Trophoblast cell (in vitro differentiated cells and primary cell): Measurements from ENCODE around the gene PPAT.
"Not testable (repeated sequence)": the region's sequence is repeated elsewhere in the genome, so short reads cannot be mapped to it uniquely, and the experiment has no call there.

ENCODE experiments used
- DNase-seq, 2 donors: peaks; one replicate each; pipeline ENCODE4 v3.0.0-alpha.2; 2016
- H2AFZ ChIP-seq: 2 replicates; pipeline ENCODE4 v1.6.1; 2013; ENCODE audit warnings: low read length, moderate library complexity, mild to moderate bottlenecking; ENCODE audit not compliant: insufficient read depth, poor library complexity
- H2AK5ac ChIP-seq: 2 replicates; pipeline ENCODE4 v1.6.1; 2013; ENCODE audit warnings: mild to moderate bottlenecking, low read length
- H2BK120ac ChIP-seq: 2 replicates; pipeline ENCODE4 v1.6.1; 2013; ENCODE audit warnings: low read length, mild to moderate bottlenecking, moderate library complexity; ENCODE audit not compliant: insufficient read depth, poor library complexity
- H2BK12ac ChIP-seq: 2 replicates; pipeline ENCODE4 v1.6.1; 2013; ENCODE audit warnings: mild to moderate bottlenecking, low read length, moderate library complexity
- H2BK5ac ChIP-seq: 2 replicates; pipeline ENCODE4 v1.6.1; 2013; ENCODE audit warnings: low read length, low read depth, moderate library complexity, mild to moderate bottlenecking; ENCODE audit not compliant: poor library complexity
- H3K14ac ChIP-seq: 2 replicates; pipeline ENCODE4 v1.6.1; 2013; ENCODE audit warnings: mild to moderate bottlenecking, low read length
- H3K18ac ChIP-seq: 2 replicates; pipeline ENCODE4 v1.6.1; 2013; ENCODE audit warnings: mild to moderate bottlenecking, low read length
- H3K23ac ChIP-seq: 2 replicates; pipeline ENCODE4 v1.6.1; 2013; ENCODE audit warnings: low read length
- H3K27ac ChIP-seq: 2 replicates; pipeline ENCODE4 v1.5.1; 2013; ENCODE audit warnings: low read depth, mild to moderate bottlenecking, inconsistent platforms, low read length, moderate library complexity
- H3K27me3 ChIP-seq: 2 replicates; pipeline ENCODE4 v1.6.1; 2013; ENCODE audit warnings: inconsistent platforms, mild to moderate bottlenecking, low read length, moderate library complexity; ENCODE audit not compliant: insufficient read depth
- H3K36me3 ChIP-seq, 2 experiments: 1 replicate in 1 of 2; 2 replicates in 1 of 2; pipeline ENCODE4 v1.6.1; 2013; ENCODE audit warnings: low read length in 2 of 2, mild to moderate bottlenecking in 2 of 2, moderate library complexity in 1 of 2; ENCODE audit not compliant: insufficient read depth in 2 of 2, control insufficient read depth in 1 of 2
- H3K4ac ChIP-seq: 2 replicates; pipeline ENCODE4 v1.6.1; 2013; ENCODE audit warnings: low read depth, mild to moderate bottlenecking, low read length, moderate library complexity
- H3K4me1 ChIP-seq, 2 experiments: 1 replicate in 1 of 2; 2 replicates in 1 of 2; pipeline ENCODE4 v1.6.1; 2013; ENCODE audit warnings: low read length in 2 of 2, mild to moderate bottlenecking in 2 of 2, moderate library complexity in 1 of 2; ENCODE audit not compliant: insufficient read depth in 2 of 2, control insufficient read depth in 1 of 2
- H3K4me2 ChIP-seq: 2 replicates; pipeline ENCODE4 v1.6.1; 2013; ENCODE audit warnings: inconsistent platforms, mild to moderate bottlenecking, low read length, moderate library complexity
- H3K4me3 ChIP-seq: 2 replicates; pipeline ENCODE4 v1.5.1; 2013; ENCODE audit warnings: mild to moderate bottlenecking, low read depth, low read length, inconsistent platforms
- H3K79me1 ChIP-seq: one replicate; pipeline ENCODE4 v1.6.1; 2013; ENCODE audit warnings: low read length
- H3K79me2 ChIP-seq: 2 replicates; pipeline ENCODE4 v1.6.1; 2013; ENCODE audit warnings: low read length, mild to moderate bottlenecking; ENCODE audit not compliant: control insufficient read depth, insufficient read depth, poor library complexity
- H3K9ac ChIP-seq: 2 replicates; pipeline ENCODE4 v1.6.1; 2013; ENCODE audit warnings: mild to moderate bottlenecking, low read length
- H3K9me3 ChIP-seq: 2 replicates; pipeline ENCODE4 v1.6.1; 2013; ENCODE audit warnings: low read depth, mild to moderate bottlenecking, control low read depth, inconsistent platforms, low read length; ENCODE audit not compliant: insufficient read depth
- H4K12ac ChIP-seq: 2 replicates; pipeline ENCODE4 v1.6.1; 2013; ENCODE audit warnings: low read depth, mild to moderate bottlenecking, low read length, moderate library complexity
- H4K8ac ChIP-seq: 2 replicates; pipeline ENCODE4 v1.6.1; 2013; ENCODE audit warnings: low read depth, mild to moderate bottlenecking, low read length, moderate library complexity
- H4K91ac ChIP-seq: one replicate; pipeline ENCODE4 v1.6.1; 2013; ENCODE audit warnings: low read depth, mild to moderate bottlenecking, low read length, moderate library complexity
- WGBS: extraction: QIAGEN DNeasy Blood & Tissue Kit; methylation state at CpG from one replicate; pipeline ENCODE4 v1.1.7; 2013; ENCODE audit warnings: missing lambda C conversion rate; ENCODE audit not compliant: insufficient read length, insufficient coverage; ENCODE audit errors: extremely low coverage; 5-methylcytosine and 5-hydroxymethylcytosine counted together

Gene PPAT

DNA sequence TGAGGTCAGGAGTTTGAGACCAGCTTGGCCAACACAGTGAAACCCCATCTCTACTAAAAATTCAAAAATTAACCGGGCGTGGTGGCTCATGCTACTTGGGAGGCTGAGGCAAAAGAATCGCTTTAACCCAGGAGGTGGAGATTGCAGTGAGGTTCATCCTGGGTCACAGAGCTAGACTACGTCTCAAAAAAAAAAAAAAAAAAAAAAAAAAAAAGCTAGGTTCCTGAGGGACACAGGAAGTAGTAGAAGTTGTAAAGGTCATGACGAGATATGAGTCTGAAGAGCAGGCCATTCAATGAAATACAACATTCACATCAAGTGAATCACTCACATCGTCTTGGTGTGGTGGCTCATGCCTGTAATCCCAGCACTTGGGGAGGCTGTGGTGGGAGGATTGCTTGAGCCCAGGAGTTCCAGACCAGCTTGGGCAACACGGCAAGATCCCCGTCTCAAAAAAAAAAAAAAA, 30.9 kb upstream of the PPAT start:
- not testable (repeated sequence) for H3K9me3 ChIP-seq, H4K12ac ChIP-seq, H2BK120ac ChIP-seq, H3K23ac ChIP-seq, H3K4me3 ChIP-seq, H2BK5ac ChIP-seq, H3K18ac ChIP-seq, H3K9ac ChIP-seq, H3K4ac ChIP-seq, H3K14ac ChIP-seq, H2BK12ac ChIP-seq, H3K27ac ChIP-seq, H3K79me1 ChIP-seq, H4K91ac ChIP-seq, H4K8ac ChIP-seq, H2AFZ ChIP-seq, H3K27me3 ChIP-seq, H2AK5ac ChIP-seq, H3K4me1 ChIP-seq, H3K79me2 ChIP-seq
- WGBS: no CpG with 5 or more reads among the region's 8 CpGs
- DNase-seq: peak; percentile 60 to 81
- Histone ChIP-seq H3K4me2 (peak overlapping the region; percentile 78), H3K36me3 (peaks cover 7 to 12% of the 10 kb centered on the region in 2 experiments)

DNA sequence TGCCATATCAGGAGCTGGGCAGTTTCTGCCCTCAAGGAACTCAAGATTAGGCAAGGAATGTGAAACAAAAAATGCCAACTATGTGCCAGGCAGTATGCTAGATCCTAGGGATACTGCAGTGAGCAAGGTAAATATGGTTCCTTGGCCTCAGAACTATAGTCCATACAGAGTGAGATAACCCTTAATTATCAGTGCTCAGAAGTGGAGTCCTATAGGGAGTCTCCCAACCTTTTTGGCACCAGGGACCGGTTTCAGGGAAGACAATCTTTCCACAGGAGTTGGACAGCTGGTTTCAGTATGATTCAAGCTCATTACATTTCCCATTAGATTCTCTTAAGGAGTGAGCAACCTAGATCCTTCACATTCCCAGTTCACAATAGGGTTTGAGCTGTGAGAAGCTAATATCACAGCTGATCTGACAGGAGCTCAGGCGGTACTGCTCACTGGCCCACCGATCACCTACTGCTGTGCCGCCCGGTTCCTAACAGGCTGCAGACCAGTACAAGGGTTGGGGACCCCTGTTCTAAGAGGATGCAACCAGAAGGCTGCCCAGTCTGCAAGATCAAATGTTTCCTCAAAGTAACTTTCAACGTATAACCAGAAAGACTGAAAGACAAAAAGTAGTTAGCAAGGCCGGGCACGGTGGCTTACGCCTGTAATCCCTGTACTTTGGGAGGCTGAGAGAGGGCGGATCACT, 30.3 kb upstream of the PPAT start:
- Histone ChIP-seq H3K36me3 (peaks cover 9 to 12% of the 10 kb centered on the region in 2 experiments), H3K9me3 (no peaks in the 10 kb centered on the region), H4K8ac (no peak overlapping the region), H3K18ac (no peak overlapping the region), H2AFZ (no peak overlapping the region), H2AK5ac (no peak overlapping the region), H3K4ac (peak overlapping the region; percentile 52), H3K4me1 (peaks cover 4 to 9% of the 10 kb centered on the region in 2 experiments), H3K14ac (no peak overlapping the region), H3K4me3 (no peak overlapping the region), H4K12ac (no peak overlapping the region), H3K27me3 (no peaks in the 10 kb centered on the region), H2BK12ac (no peak overlapping the region), H3K4me2 (peak overlapping the region; percentile 78), H3K23ac (no peak overlapping the region), H2BK120ac (no peak overlapping the region), H4K91ac (no peak overlapping the region), H3K79me2 (peaks cover 4% of the 10 kb centered on the region), H3K9ac (no peak overlapping the region), H2BK5ac (no peak overlapping the region), H3K79me1 (peaks cover 8% of the 10 kb centered on the region), H3K27ac (no peak overlapping the region)
- WGBS: no CpG with 5 or more reads among the region's 10 CpGs
- DNase-seq: peak; percentile 13 to 50

DNA sequence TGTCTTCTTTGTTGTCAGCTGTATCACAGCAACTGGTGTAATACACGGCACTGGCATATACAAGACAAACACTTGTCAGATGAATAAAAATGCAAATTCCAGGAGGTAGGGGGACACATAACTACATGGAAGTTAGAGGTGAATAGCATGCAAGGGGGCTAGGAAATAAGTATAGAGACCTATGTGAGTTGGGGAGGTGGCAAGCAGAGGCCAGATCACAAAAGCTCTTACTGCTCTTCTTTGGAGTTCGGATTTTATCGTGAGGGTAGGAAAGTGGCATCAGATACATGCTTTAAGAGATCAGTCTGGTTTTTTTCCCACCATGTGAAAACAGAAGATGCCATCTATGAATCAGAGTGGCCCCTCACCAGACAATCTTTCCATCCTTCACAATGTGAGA, 29.2 kb upstream of the PPAT start:
- Histone ChIP-seq H2BK5ac (no peak overlapping the region), H2BK12ac (no peak overlapping the region), H3K18ac (no peak overlapping the region), H3K36me3 (peaks cover 13 to 17% of the 10 kb centered on the region in 2 experiments), H3K23ac (no peak overlapping the region), H2AK5ac (no peak overlapping the region), H3K9ac (no peak overlapping the region), H2AFZ (no peak overlapping the region), H3K9me3 (no peaks in the 10 kb centered on the region), H3K27me3 (no peaks in the 10 kb centered on the region), H3K4me3 (no peak overlapping the region), H2BK120ac (no peak overlapping the region), H4K91ac (no peak overlapping the region), H3K4me2 (no peak overlapping the region), H3K27ac (no peak overlapping the region), H3K79me1 (peaks cover 8% of the 10 kb centered on the region), H3K4ac (no peak overlapping the region), H4K12ac (no peak overlapping the region), H3K14ac (no peak overlapping the region), H3K4me1 (peaks cover 4 to 9% of the 10 kb centered on the region in 2 experiments), H4K8ac (no peak overlapping the region), H3K79me2 (peaks cover 4% of the 10 kb centered on the region)
- no peak for DNase-seq
- no CpG with 5 or more reads among the region's 3 CpGs for WGBS

DNA sequence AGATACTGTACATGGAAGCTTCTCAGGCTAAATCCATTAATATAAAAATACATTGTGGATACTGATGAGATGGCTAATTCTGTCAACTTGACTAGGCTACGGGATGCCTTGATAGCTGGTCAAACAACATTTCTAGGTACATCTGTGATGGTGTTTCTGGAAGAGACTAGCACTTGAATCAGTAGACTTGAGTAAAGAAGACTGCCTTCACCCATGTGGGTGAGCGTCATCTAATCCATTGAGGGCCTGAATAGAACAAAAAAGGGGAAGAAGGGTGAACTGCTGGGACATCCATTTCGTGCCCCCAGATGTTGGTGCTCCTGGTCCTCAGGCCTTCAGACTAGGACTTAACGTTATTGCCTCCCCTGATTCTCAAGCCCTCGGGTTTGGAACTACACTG, 28.3 kb upstream of the PPAT start:
- Histone ChIP-seq H3K9ac (no peak overlapping the region), H3K4me1 (peaks cover 4 to 9% of the 10 kb centered on the region in 2 experiments), H3K4me2 (no peak overlapping the region), H4K8ac (no peak overlapping the region), H2AK5ac (no peak overlapping the region), H3K9me3 (no peaks in the 10 kb centered on the region), H4K91ac (no peak overlapping the region), H3K4ac (no peak overlapping the region), H2BK12ac (no peak overlapping the region), H3K79me1 (peaks cover 8% of the 10 kb centered on the region), H2AFZ (no peak overlapping the region), H3K27me3 (no peaks in the 10 kb centered on the region), H4K12ac (no peak overlapping the region), H3K14ac (no peak overlapping the region), H3K18ac (no peak overlapping the region), H3K4me3 (no peak overlapping the region), H3K27ac (no peak overlapping the region), H2BK120ac (no peak overlapping the region), H3K79me2 (peaks cover 4% of the 10 kb centered on the region), H3K23ac (no peak overlapping the region), H3K36me3 (peaks cover 13 to 17% of the 10 kb centered on the region in 2 experiments), H2BK5ac (no peak overlapping the region)
- no CpG with 5 or more reads among the region's 5 CpGs for WGBS
- DNase-seq: no peak
